Dedifferentiated amniotic fluid mesenchymal stem cell (primary cell): ENCODE data around the gene ARHGAP30.

Experiments
- DNase-seq: peaks from one replicate; pipeline ENCODE4 v3.0.0-alpha.2; 2016; ENCODE audit errors: extremely low spot score

The ARHGAP30 gene

DNA sequence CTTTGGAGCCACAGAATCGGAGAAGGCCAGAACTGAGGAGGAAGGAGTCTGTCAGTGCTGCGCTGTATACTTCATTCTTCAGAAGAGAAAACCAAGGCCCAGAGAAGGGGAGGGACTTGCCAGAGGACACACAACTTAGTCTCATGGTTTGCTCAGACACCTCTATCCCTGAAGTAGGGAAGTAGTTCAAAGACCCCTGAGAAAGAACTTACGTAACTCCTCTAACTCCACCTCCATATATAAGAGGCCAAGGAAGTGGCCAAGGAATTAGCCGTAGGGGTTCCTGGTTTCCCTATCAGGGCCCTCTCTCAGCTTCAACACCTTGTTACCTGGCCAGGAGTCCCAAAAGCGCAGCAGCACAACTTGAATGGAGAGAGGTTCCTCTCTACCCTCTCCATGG is 20.2 kb upstream of the ARHGAP30 start:
- no peak for DNase-seq

GRCh38 chr1:161089251-161089924 is 19.7 kb upstream of the ARHGAP30 start, which contains the start of gene NECTIN4:
Gene NECTIN4 (minus strand): TSS chr1:161089558. CDS start chr1:161089296, 262 bp downstream.
- DNase-seq, result no peak

GRCh38 chr1:161088587-161089110 is 19.0 kb upstream of the ARHGAP30 start:
- DNase-seq, result no peak

- DNase-seq, result no peak
These were observed 16.8 kb upstream of the ARHGAP30 start for GRCh38 chr1:161086457-161086856.

DNA sequence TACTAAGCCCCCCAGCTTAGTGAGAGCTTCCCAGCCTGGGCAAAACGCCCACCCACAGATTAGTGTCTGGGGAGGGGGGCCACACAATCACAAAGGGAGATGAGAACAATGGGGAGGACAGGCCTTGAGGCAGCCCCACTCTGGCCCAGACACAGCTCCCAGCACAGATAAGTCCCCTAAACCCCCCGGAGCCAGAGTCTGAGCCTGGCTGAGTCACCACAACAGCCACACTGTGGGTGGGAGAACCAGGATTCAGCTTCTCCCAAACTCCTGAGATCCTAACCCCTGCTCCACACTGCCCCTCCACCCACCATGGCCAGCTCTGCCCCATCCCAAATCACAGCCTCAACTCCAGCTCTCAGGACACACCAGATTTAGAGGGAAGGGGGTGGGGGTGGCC is 15.5 kb upstream of the ARHGAP30 start:
- DNase-seq, result no peak

DNA sequence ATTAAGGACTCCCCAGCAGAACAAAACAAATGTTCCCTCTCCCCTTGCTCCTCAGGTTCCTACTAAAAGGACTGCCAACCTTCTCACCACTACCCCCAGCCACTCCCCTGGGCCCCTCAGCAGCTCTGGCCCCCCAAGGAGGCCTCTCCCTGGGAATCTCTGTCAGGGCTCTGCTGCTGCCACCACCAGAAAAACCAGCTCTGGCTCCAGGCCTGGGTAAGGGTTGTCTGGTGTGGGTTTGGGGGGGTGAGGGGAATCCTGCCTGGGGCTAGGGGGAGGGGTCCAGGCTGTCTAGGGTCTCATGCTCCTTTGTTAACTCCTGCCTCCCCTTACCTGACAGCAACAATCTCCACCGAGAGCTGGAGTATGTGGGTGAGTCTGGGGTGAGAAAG is 14.9 kb upstream of the ARHGAP30 start:
- no peak for DNase-seq

DNA sequence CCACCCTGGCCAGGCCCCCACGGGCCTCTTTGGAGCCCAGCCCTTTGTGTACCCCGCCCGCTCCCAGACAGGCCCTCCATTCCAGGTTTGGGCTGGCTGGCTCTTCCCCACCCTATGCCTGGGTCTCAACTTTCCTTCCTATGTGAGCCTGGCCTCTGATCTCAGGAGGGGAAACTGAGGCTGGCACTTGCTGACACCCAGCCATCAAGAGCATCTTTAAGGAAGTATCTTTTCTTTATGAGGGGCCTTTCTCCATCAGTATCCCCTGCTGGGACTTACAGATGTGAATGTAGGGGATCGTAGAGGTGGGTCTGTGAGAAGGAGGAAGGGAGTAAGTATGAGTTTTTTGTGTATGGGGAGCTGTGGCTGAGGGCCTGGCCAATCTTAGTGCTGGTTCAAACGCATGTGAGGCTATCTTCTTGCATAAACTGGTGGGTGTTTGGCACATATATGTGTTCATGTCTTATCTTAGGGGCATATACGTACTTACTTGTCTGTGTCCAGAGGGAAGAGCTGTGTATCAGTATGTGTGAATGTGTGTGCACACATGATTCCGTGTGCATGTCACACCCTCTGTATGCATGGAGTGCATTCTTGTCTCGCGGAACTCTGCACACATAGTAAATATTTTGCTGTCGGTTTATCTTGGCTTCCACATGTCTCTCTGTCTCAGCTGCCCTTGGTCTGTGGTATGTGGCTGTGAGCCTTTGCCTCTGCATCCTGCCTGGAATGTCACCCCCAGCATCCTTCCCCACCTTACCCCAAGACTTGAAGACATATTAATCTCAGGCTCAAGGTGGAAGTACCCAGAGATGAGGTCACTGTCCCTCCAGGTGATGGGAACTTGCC is 14.3 kb upstream of the ARHGAP30 start:
- DNase-seq, result no peak

DNA sequence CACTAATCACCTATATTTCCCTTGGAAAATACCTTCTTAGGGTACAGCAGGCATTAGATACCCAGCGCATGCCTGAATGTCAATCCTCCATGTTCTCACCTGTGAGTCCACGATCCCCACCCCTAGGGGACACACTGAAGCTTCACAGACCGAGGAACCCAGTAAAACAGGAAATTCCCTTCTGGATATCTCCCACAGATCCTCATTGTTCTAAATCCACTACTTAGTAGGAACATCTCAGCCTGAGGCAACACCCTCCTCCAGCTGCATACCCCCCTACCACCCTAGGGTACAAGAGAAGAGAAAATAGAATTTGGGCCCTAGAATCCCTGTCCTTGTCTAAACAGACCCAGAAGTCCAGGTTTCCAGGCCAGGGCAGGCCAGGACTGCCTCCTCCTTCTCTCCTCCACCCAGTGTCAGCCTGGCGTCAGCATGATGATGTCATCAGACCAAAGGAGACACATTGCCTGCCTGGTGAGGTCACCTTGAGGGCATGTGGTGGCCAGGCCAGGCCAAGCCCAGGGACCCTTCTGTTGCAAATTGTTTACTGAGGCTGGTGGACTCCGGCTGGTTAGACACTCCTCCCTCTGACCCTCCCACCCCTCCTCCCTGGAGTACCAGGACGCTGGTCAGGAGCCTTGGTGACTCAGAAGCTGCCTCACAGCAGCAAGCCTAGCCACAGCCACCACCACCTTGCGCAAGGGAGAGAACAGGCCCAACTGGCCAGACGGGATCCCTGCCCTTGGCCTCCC is 13.5 kb upstream of the ARHGAP30 start:
- peak; percentile 63 for DNase-seq

- no peak for DNase-seq
These were observed 12.8 kb upstream of the ARHGAP30 start for GRCh38 chr1:161082483-161082882.

DNA sequence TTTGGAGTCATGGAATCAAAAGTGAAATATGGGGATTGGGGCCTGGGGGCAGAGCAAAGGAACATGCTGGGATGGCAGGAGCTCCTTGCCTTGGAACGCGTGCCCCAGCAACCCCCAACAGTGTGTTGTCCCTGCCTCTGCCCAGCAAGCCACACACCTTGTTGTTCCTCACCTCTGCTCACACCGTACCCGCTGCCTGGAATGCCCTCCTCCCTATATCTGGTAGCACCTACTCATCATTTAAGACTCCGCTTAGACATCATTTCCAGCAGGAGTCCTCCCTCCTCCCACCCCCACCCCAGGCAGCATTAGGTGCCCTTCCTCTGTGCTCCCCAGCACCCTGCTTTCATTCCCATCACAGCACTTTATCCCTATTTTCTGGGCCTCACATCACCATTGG is 11.8 kb upstream of the ARHGAP30 start:
- no peak for DNase-seq

DNA sequence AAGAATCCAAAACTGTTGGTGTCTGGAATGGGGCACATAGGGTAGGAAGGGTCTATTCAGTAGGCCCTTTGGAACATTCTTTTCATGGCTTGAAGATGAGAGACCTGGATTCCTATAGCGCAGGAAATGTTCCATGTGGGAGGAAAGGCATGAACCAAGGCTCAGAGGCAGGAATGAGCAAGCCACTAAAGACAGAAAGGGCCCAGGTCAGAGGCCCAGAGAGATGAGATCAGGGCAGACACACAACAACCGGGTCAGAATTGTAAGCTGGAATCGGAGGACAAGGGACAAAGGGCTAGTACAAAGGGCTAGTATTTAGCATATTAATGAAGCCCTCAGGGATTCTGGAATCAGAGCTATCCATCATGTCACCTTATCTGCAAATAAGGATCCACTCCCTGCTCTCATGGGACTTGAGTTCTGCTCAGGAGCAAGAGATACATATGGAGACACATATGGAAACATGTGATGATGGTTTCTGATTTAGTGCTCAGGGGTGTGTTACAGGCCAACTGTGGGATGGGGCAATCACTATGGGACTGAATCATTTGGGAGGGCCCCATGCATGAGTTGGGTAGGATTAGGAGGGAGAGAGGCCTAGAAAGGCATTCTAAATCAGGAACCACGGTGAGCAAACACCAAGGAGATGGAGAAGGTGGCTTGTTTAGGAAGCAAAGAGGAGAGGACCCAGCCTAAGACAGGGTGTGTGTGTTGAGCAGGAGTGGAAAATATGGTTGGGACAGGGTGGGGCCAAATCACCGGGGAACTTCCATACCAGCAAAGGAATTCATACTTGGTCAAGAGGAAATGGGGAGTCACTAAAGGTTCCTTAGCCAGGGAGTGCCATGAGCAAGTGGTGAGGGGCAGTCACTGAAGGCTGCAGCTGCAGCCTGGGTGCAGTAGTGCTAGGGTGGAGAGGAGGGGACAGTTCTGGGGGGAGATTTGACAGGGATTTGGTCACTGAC is 11.0 kb upstream of the ARHGAP30 start:
- DNase-seq, result no peak

DNA sequence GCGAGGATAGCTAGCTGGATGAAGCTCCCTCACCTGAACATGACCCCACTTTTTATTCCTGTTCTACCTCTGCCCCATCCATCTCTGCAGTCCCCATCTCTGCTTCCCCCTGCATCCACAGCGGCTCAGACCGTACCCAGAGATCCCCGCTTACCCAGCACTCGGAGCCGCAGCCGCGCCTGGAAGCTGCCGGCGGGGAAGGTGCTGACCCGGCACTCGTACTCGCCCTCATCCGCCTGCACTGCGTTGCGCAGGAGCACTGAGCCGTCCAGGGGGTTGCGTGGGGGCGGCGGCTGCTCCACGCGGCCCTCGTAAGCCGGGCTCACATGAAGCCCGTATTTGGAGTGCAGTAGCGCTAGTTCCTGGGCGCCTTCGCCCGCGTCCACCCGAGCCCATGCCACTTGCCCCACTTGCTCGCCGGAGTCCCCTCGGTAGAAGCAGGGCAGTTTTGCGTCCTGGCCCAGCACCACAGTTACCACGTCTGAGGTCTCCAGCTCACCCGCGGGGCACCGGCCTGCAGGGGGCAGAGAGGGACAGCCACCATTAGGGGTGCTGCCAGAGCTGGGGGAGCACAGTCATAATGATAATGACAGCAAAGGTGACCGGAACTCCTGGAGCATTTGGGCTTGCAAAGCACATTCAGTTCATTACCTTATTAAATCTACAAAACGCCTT is 9.9 kb upstream of the ARHGAP30 start:
- no peak for DNase-seq

- no peak for DNase-seq
These were observed 7.7 kb upstream of the ARHGAP30 start for GRCh38 chr1:161077426-161077825.

- DNase-seq, result no peak
These were observed 6.7 kb upstream of the ARHGAP30 start for GRCh38 chr1:161076410-161076809.

DNA sequence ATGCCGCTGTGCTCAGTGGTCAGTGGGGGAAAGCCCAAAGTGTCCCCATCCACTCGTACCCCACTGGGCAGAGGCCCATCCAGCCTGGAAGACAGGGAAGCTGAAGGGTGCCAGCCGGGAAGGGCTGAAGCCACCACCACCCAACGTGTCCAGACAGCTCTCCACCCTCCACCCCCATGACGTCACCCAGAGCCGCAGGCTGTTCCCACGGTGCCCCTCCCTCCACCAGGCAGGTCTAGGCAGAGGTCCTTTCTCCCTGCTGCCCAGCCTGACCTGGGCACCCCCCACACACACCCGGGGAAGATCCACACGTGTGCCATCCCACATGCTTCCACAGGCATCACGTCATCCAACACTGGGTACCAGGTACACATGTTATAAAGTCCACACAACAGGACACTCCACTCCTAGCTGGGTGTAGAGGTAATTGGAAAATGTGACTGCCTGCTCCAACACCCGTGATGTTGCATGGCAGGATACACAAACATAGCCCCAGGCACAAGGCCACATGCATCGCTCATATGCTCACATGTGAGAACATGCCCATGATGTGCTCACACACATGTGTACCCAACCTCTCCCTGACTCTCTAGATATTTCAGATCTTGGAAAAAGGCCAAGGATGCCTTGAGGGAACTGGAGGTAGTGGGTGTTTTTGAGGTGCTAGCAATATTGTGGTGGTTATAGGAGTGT is 5.1 kb upstream of the ARHGAP30 start:
- no peak for DNase-seq

DNA sequence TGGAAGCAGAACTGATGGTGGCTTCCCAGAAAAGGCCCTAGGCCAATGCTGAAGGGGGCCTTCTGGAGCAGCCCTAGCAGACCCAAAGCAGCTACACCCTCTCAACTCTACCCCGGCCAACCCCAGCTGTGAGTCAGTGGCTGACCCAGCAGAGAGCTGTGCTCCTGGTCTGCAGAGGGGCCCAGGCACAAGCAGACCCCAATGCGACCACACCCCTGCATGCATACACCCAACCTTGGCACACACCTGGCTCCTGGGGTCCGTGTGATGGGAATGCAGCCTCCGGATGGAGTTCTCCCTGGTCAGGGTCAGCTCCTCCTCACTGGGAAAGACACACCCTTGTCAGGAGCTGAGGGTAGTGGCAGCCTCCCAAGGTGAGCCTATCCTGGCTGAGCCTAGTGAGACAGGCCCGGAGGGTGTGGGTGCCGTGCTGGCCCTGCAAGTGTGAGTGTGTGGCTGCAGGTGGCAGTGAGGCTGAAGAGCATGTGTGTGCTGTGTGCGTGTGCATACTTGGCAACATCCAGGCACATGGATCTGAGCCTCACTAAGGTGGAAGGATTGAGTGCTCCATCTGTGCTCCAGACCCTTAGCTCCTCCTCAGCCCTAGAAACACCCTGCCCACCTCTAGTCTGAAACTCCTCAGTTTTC is 3.9 kb upstream of the ARHGAP30 start:
- DNase-seq, result no peak

DNA sequence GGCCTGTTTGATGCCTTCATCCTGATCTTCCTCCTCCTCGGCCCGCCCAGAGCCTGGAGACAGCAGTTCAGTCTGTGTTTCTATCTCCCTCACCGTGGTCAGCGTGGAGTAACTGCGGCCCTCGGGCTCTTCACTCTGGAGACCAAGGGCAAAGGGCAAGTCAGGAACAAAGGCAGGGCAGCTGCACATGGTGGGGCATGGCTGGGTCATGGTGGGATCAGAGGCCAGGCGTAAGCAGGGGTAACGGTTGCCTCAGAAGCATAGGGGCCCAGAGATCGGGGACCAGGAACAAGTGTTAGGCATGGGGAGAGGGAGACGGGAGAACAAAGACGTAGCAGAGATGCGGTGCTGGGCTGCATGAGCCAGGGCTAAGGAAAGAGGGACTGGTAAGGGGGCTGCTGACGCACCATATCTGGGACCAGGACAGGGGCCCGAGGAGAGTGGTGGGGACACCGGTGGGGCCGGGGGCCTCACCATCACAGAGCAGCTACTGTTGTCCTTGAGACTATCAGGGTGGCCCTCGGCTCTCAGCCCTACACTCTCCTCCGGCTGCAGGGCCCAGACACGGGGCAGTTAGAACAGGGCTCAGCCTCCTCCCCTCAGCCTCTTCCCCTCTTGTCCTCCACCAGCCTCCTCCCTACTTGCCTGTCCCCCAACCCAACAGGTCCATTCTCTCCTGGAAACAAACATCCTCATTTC is 3.2 kb upstream of the ARHGAP30 start:
- no peak for DNase-seq

- DNase-seq, result no peak
These were observed 2.2 kb upstream of the ARHGAP30 start for GRCh38 chr1:161071886-161072371.

- DNase-seq, result no peak
These were observed 1.1 kb upstream of the ARHGAP30 start for GRCh38 chr1:161070761-161071160.
